Spleen (tissue), 11 donors: ENCODE results near the gene PCBP3. TPM values are rescaled to one million over a fixed set of nuclear protein-coding genes. Genes with fewer than 3 reads are reported as not detected.
"Not testable (repeated sequence)": the region's sequence is repeated elsewhere in the genome, so short reads cannot be mapped to it uniquely, and the experiment has no call there.

Experiments
- DNase-seq: peaks from one replicate; pipeline ENCODE4 v3.0.0-alpha.2; 2020
- H3K27ac ChIP-seq, 8 donors: fragments of 200-600 bp; sonication (generic) in 7 of 8; 1 replicate in 4 of 8; 2 replicates in 4 of 8; pipeline versions ENCODE4 v1.5.0 to v1.8.0; 2016 to 2021; ENCODE audit warnings: inconsistent platforms in 4 of 8, mild to moderate bottlenecking in 4 of 8, moderate library complexity in 1 of 8
- H3K27me3 ChIP-seq, 7 donors: fragments of 200-600 bp; sonication (generic) in 6 of 7; replicated peaks in 1 of 7; 1 replicate in 4 of 7; 2 replicates in 3 of 7; pipeline versions ENCODE4 v1.5.0 to v1.8.0; 2016 to 2021; ENCODE audit warnings: inconsistent platforms in 3 of 7, mild to moderate bottlenecking in 1 of 7
- H3K36me3 ChIP-seq, 6 donors: fragments of 200-600 bp; sonication (generic) in 5 of 6; 1 replicate in 4 of 6; 2 replicates in 2 of 6; pipeline versions ENCODE4 v1.5.0 to v1.8.0; 2016 to 2021; ENCODE audit warnings: inconsistent platforms in 2 of 6
- H3K4me1 ChIP-seq, 6 donors: fragments of 200-600 bp; sonication (generic) in 5 of 6; 1 replicate in 3 of 6; 2 replicates in 3 of 6; pipeline versions ENCODE4 v1.5.0 to v1.8.0; 2016 to 2021; ENCODE audit warnings: inconsistent platforms in 3 of 6
- H3K4me3 ChIP-seq, 8 donors: fragments of 200-600 bp; sonication (generic) in 7 of 8; 1 replicate in 4 of 8; 2 replicates in 4 of 8; pipeline versions ENCODE4 v1.5.0 to v1.8.0; 2016 to 2021; ENCODE audit warnings: inconsistent platforms in 4 of 8, mild to moderate bottlenecking in 4 of 8, moderate library complexity in 2 of 8
- H3K9me3 ChIP-seq, 8 donors: fragments of 200-600 bp; sonication (generic) in 7 of 8; 1 replicate in 4 of 8; 2 replicates in 4 of 8; pipeline versions ENCODE4 v1.5.0 to v1.8.0; 2016 to 2021; ENCODE audit warnings: inconsistent platforms in 4 of 8
- CTCF ChIP-seq, 11 experiments: fragments of 200-600 bp in 7 of 11; fragments of 450-650 bp in 4 of 11; sonication (generic) in 4 of 11; IDR thresholded peaks in 8 of 11; conservative IDR thresholded peaks in 3 of 11; 1 replicate in 7 of 11; 2 replicates in 4 of 11; pipeline versions ENCODE4 v1.4.0 to v1.8.0; 2016 to 2021; ENCODE audit warnings: antibody characterized with exemption in 11 of 11, inconsistent platforms in 4 of 11, mild to moderate bottlenecking in 1 of 11
- POLR2A ChIP-seq, 3 donors: fragments of 450-650 bp; IDR thresholded peaks; one replicate each; pipeline ENCODE4 v1.5.1; 2017; ENCODE audit warnings: antibody characterized with exemption in 3 of 3, mild to moderate bottlenecking in 1 of 3
- POLR2AphosphoS5 ChIP-seq, 3 donors: sonication (generic); formaldehyde crosslinking; IDR thresholded peaks; one replicate each; pipeline ENCODE4 v1.5.1; 2017; ENCODE audit warnings: antibody characterized with exemption in 3 of 3
- WGBS, 5 donors: extraction: QIAGEN DNeasy Blood & Tissue Kit in 3 of 5; methylation state at CpG; one replicate each; pipeline versions ENCODE4 v1.1.5 to v1.1.7; 2013 to 2018; 5-methylcytosine and 5-hydroxymethylcytosine counted together
- intact Hi-C: fragments of 100-400 bp; cut with DNase I; formaldehyde crosslinking; loops from one replicate; pipeline ENCODE4 v1.15.0; 2023; ENCODE audit warnings: low total_unique reads
- polyA plus RNA-seq, 3 donors: library from polyadenylated mRNA; stranded (reverse); fragments of 200-250 nt; gene quantifications; one replicate each; pipeline ENCODE4 v1.2.1, GENCODE V29; 2013
- total RNA-seq, 7 donors: library from RNA; depleted of rRNA in 3 of 7; stranded (reverse); fragments of >200 nt in 3 of 7; fragmentation: NEBNext Ultra II Directional in 4 of 7; extraction: Animal tissue kit (Norgen Biotek cat#: 25700) in 4 of 7; gene quantifications; one replicate each; pipeline versions ENCODE4 v1.1.0 to v1.2.1, GENCODE V29; 2016 to 2021
- donor health status: healthy with polysubstance abuse.
- donor health status: DM: no; HTN: no; CAD: no; lungs with moderate emphysema.
- donor health status: DM: no; HTN: no; CAD: no.
- donor health status: Bipolar disorder and iron deficiency.
- donor health status: healthy.
- donor health status: DM: no; HTN: no; CAD: no.
- donor health status: DM: yes; HTN: yes; CAD: no.

PCBP3 gene
- total and polyA plus RNA-seq, 10 donors, result 4.2 to 31.6 (median 15.2) TPM

GRCh38 chr21:45651921-45652320 is 8.4 kb downstream of the PCBP3 start:
- peaks cover 0 to 3% (median 0%) of the 10 kb centered on the region in 8 donors for H3K9me3 ChIP-seq
- TF ChIP-seq POLR2A (IDR thresholded peaks at IDR 0.05), result no peak
- no peak for TF ChIP-seq CTCF (IDR thresholded peaks at IDR 0.05 in 8 of 11, conservative IDR thresholded peaks at IDR 0.05 in 3 of 11)
- no peak for TF ChIP-seq POLR2AphosphoS5 (IDR thresholded peaks at IDR 0.05)
- no peak overlapping the region for H3K27ac ChIP-seq
- no peak for DNase-seq
- WGBS, 5 donors, result 86 to 93% (median 89%) methylated on average over 2 of the region's 2 CpGs
- H3K36me3 ChIP-seq, result no peaks in the 10 kb centered on the region
- no peaks in the 10 kb centered on the region for H3K4me1 ChIP-seq
- H3K4me3 ChIP-seq, result no peak overlapping the region
- intact Hi-C loops, result no loop called here
- peaks cover 0 to 5% (median 0%) of the 10 kb centered on the region in 7 donors for H3K27me3 ChIP-seq

- H3K4me3 ChIP-seq, result no peak overlapping the region
- H3K4me1 ChIP-seq, result no peaks in the 10 kb centered on the region
- peaks cover 0 to 3% (median 0%) of the 10 kb centered on the region in 8 donors for H3K9me3 ChIP-seq
- no peak for TF ChIP-seq CTCF (IDR thresholded peaks at IDR 0.05 in 8 of 11, conservative IDR thresholded peaks at IDR 0.05 in 3 of 11)
- no peak for TF ChIP-seq POLR2AphosphoS5 (IDR thresholded peaks at IDR 0.05)
- no peaks in the 10 kb centered on the region for H3K36me3 ChIP-seq
- H3K27ac ChIP-seq, result peak overlapping the region in 1 of 8 donors; percentile 1
- intact Hi-C loops, result no loop called here
- WGBS, 5 donors, result 62 to 80% (median 65%) methylated on average over 4 of the region's 4 CpGs
- no peak for DNase-seq
- H3K27me3 ChIP-seq, result no peaks in the 10 kb centered on the region
Observed at GRCh38 chr21:45655124-45655523, 11.6 kb downstream of the PCBP3 start.

GRCh38 chr21:45656114-45656513 is 12.6 kb downstream of the PCBP3 start:
- H3K4me1 ChIP-seq, H3K27me3 ChIP-seq, H3K36me3 ChIP-seq, H3K4me3 ChIP-seq, DNase-seq, H3K9me3 ChIP-seq, intact Hi-C loops, H3K27ac ChIP-seq: not testable (repeated sequence)
- WGBS, 5 donors, result 76 to 91% (median 77%) methylated on average over 2 to 3 of the region's 3 CpGs

- H3K36me3 ChIP-seq, H3K4me3 ChIP-seq, DNase-seq, H3K27ac ChIP-seq, H3K4me1 ChIP-seq, intact Hi-C loops, H3K27me3 ChIP-seq: not testable (repeated sequence)
- 80 to 91% (median 87%) methylated on average over 4 of the region's 4 CpGs for WGBS, 5 donors
- peaks cover 0 to 29% (median 22%) of the 10 kb centered on the region in 8 donors for H3K9me3 ChIP-seq
Observed at GRCh38 chr21:45661913-45662622, 18.5 kb downstream of the PCBP3 start.

- intact Hi-C loops, result not testable (repeated sequence)
- 85 to 94% (median 91%) methylated on average over 10 of the region's 10 CpGs for WGBS, 5 donors
Observed at GRCh38 chr21:45662623-45663245, 19.2 kb downstream of the PCBP3 start.

More at GRCh38 chr21:45662623-45663245, 19.2 kb downstream of the PCBP3 start:
- not testable (repeated sequence) for H3K4me1 ChIP-seq, H3K36me3 ChIP-seq, H3K4me3 ChIP-seq, H3K27ac ChIP-seq, H3K27me3 ChIP-seq, DNase-seq
- H3K9me3 ChIP-seq, result peaks cover 2 to 35% (median 28%) of the 10 kb centered on the region in 8 donors
